ENCODE data around the gene RHBDD1.

- TF ChIP-seq CTCF (IDR thresholded peaks at IDR 0.05): no peak
- no peak for TF ChIP-seq POLR2A (IDR thresholded peaks at IDR 0.05)
Measured at GRCh38 chr2:227016894-227017293, 181.0 kb downstream of the RHBDD1 start.
